HG02678 (cell line): ENCODE results near the gene GARNL3.

Experiments
- ATAC-seq: cut with Tn5 transposase; IDR thresholded peaks from one replicate; pipeline ENCODE4 v1.9.1; 2021; ENCODE audit warnings: mild to moderate bottlenecking, moderate library complexity; ENCODE audit not compliant: unreplicated experiment

The GARNL3 gene

GRCh38 chr9:127426756-127427155 lies 162.2 kb downstream of the GARNL3 start:
- ATAC-seq, result no peak

DNA sequence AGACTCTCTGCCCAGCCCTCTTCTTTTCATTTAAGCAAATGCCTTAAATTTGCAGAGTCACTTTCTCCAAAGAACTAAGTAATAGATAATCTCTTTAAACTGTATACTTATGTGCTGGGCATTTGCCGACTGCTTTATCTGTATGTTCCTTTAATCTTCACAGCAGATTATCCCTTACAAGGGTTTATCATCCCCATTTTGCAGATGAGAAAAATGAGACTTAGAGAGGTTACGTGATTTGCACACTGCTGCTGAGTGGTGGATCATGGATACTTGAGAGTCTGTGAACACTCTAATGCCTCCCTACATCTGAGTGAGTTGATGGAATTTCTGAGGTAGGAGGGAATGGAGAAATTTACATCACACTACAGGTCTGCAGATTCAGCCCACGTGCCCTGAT lies 163.8 kb downstream of the GARNL3 start:
- ATAC-seq, result no peak

GRCh38 chr9:127430415-127430814 lies 165.8 kb downstream of the GARNL3 start:
- ATAC-seq, result no peak

DNA sequence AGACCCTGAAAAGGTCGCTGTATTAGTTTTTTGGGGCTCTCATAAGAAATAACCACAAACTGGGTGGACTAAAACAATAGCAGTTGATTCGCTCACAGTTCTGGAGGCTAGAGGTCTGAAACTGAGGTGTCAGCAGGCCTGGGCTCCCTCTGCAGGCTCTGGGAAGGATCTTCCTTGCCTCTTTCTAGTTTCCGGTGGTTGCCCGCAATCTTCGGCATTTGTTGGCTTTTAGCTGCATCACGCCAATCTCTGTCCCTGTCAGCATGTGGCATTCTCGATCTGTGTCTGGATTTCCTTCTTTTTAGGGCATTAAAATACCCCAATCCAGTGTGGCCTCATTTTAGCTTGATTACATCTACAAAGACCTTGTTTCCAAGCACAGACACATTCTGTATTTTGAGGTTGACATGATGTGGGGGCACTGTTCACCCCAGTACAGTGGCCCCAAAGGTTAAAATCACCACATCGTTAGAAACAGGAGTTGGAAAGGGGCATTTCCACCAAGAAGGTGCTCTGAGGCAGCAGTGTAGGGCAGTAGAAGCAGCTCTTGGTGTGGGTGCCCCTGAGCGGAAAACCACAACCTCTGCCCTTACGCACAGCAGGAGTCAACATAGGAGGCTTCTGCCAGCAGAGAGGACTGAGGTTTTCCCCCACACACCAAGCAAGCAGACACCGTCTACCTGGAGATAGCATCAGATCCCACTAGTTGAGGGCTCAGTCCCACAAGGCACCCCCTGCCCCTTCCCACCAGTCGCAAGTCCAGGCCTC lies 173.1 kb downstream of the GARNL3 start:
- ATAC-seq, result no peak

- no peak for ATAC-seq
Observed at GRCh38 chr9:127438394-127438793, 173.8 kb downstream of the GARNL3 start.
